Keratinocyte (primary cell): ENCODE results near the gene ZNF628. TPM values are rescaled to one million over a fixed set of nuclear protein-coding genes. Genes with fewer than 3 reads are reported as not detected.

Source experiments
- DNase-seq: peaks from one replicate; pipeline ENCODE4 v3.0.0-alpha.2; 2011; ENCODE audit warnings: low read depth, missing footprints, low spot score
- FAIRE-seq: peaks from 2 replicates; lab custom pipeline; 2011; peaks lifted over from hg19 to GRCh38; lab: Jason Lieb, UNC
- H2AFZ ChIP-seq: 2 replicates; pipeline ENCODE4 v1.6.0; 2012; ENCODE audit warnings: low read length, control low read depth, inconsistent platforms; ENCODE audit not compliant: control insufficient read depth
- H3K27ac ChIP-seq: 2 replicates; pipeline ENCODE4 v1.5.1; 2011; ENCODE audit warnings: low read length; ENCODE audit not compliant: control insufficient read depth, insufficient read depth
- H3K27me3 ChIP-seq: 3 replicates; pipeline ENCODE4 v1.6.0; 2011; ENCODE audit warnings: low read length; ENCODE audit not compliant: control insufficient read depth, insufficient read depth; ENCODE audit errors: extremely low read depth
- H3K36me3 ChIP-seq, 2 experiments: 2 replicates in 1 of 2; 3 replicates in 1 of 2; pipeline ENCODE4 v1.5.1; 2011; ENCODE audit warnings: low read length in 2 of 2, mild to moderate bottlenecking in 1 of 2; ENCODE audit not compliant: control insufficient read depth in 2 of 2, insufficient read depth in 2 of 2; ENCODE audit errors: extremely low read depth in 1 of 2
- H3K4me1 ChIP-seq: 3 replicates; pipeline ENCODE4 v1.5.1; 2011; ENCODE audit warnings: low read length; ENCODE audit not compliant: control insufficient read depth, insufficient read depth; ENCODE audit errors: extremely low read depth
- H3K4me2 ChIP-seq: 3 replicates; pipeline ENCODE4 v1.6.0; 2011; ENCODE audit warnings: low read depth, low read length; ENCODE audit not compliant: control insufficient read depth, insufficient read depth; ENCODE audit errors: extremely low read depth
- H3K4me3 ChIP-seq, 3 experiments: fragments of 200-600 bp in 1 of 3; sonication (generic) in 1 of 3; 2 replicates in 2 of 3; 3 replicates in 1 of 3; pipeline ENCODE4 v1.5.1; 2011 to 2016; ENCODE audit warnings: low read length in 3 of 3, mild to moderate bottlenecking in 3 of 3, control low read depth in 2 of 3, inconsistent platforms in 1 of 3, low read depth in 1 of 3, mixed read lengths in 1 of 3, mixed run types in 1 of 3, moderate library complexity in 1 of 3; ENCODE audit not compliant: control insufficient read depth in 2 of 3, insufficient read depth in 2 of 3; ENCODE audit errors: extremely low read depth in 1 of 3
- H3K79me2 ChIP-seq: 2 replicates; pipeline ENCODE4 v1.6.0; 2012; ENCODE audit warnings: low read length; ENCODE audit not compliant: control insufficient read depth, insufficient read depth
- H3K9ac ChIP-seq: 3 replicates; pipeline ENCODE4 v1.6.0; 2011; ENCODE audit warnings: low read length; ENCODE audit not compliant: control insufficient read depth, insufficient read depth; ENCODE audit errors: extremely low read depth
- H3K9me1 ChIP-seq: 3 replicates; pipeline ENCODE4 v1.6.0; 2011; ENCODE audit warnings: low read length; ENCODE audit not compliant: control insufficient read depth, insufficient read depth; ENCODE audit errors: extremely low read depth
- H3K9me3 ChIP-seq: 2 replicates; pipeline ENCODE4 v1.5.1; 2012; ENCODE audit warnings: low read depth, low read length; ENCODE audit not compliant: control insufficient read depth
- H4K20me1 ChIP-seq: 3 replicates; pipeline ENCODE4 v1.6.0; 2011; ENCODE audit warnings: low read length; ENCODE audit not compliant: control insufficient read depth, insufficient read depth; ENCODE audit errors: extremely low read depth
- CTCF ChIP-seq, 3 experiments: IDR thresholded peaks in 1 of 3; conservative IDR thresholded peaks in 1 of 3; optimal IDR thresholded peaks in 1 of 3; 2 replicates in 2 of 3; 3 replicates in 1 of 3; pipeline versions ENCODE3 to v1.5.1; 2011; ENCODE audit warnings: low read length in 3 of 3, mild to moderate bottlenecking in 3 of 3, moderate library complexity in 2 of 3, control low read depth in 1 of 3, inconsistent platforms in 1 of 3; ENCODE audit not compliant: insufficient read depth in 2 of 3; ENCODE audit errors: extremely low read depth in 1 of 3
- EZH2 ChIP-seq: IDR thresholded peaks from one replicate; pipeline ENCODE4 v1.6.1; 2012; ENCODE audit warnings: inconsistent platforms, mild to moderate bottlenecking, low read length, moderate library complexity
- dilution Hi-C: fragments of 300-500 bp; cut with MboI; formaldehyde crosslinking; loops from one replicate; pipeline ENCODE4 v1.7.0; 2020; ENCODE audit warnings: low sequenced_read_pairs; ENCODE audit not compliant: extremely low pct_ligation_motif_present
- polyA plus RNA-seq, 5 experiments: library from polyadenylated mRNA; depleted of rRNA in 3 of 5; stranded (reverse) in 3 of 5; stranded (forward) in 1 of 5; unstranded in 1 of 5; fragments of >200 nt; gene quantifications; 1 replicate in 1 of 5; 2 replicates in 3 of 5; 3 replicates in 1 of 5; pipeline versions ENCODE4 v1.2.1 to v1.2.3, GENCODE V29; 2011 to 2012; ENCODE audit warnings: missing spikeins in 2 of 5, low read depth in 1 of 5, low replicate concordance in 1 of 5

Gene ZNF628
- polyA plus RNA-seq, 1 donor (not counting 4 experiments of a cell fraction or from before 2014, with no cell fraction given), result 0.22 TPM

GRCh38 chr19:55464662-55465054 is 11.8 kb upstream of the ZNF628 start, which contains the start of gene C19orf85:
Gene C19orf85, minus strand, starts transcription at chr19:55464751. Its CDS starts 197 bp downstream, at chr19:55464554.
- Histone ChIP-seq H3K9ac (no peak within 1 kb of the TSS), H3K27ac (no peak within 1 kb of the TSS), H3K4me2 (no peak within 1 kb of the TSS), H3K4me3 (no peak within 1 kb of the TSS), H3K36me3 (no peaks in the 10 kb centered on the region), H3K9me3 (no peaks in the 10 kb centered on the region), H3K9me1 (no peaks in the 10 kb centered on the region), H3K4me1 (peaks cover 11% of the 10 kb centered on the region), H2AFZ (no peak within 1 kb of the TSS), H3K27me3 (no peaks in the 10 kb centered on the region), H4K20me1 (no peaks in the 10 kb centered on the region), H3K79me2 (no peaks in the 10 kb centered on the region)
- dilution Hi-C loops, result no loop called here
- FAIRE-seq, result no peak
- no peak for DNase-seq
- TF ChIP-seq EZH2 (no peak), CTCF (optimal IDR thresholded peaks at IDR 0.05 in 1 of 3, IDR thresholded peaks at IDR 0.05 in 1 of 3, conservative IDR thresholded peaks at IDR 0.05 in 1 of 3; ENCODE audit: extremely low read depth in 1 of 3, insufficient read depth in 2 of 3, low read length in 3 of 3) (no peak)

- no peak overlapping the region for H3K9ac ChIP-seq
- no peak overlapping the region for H3K4me2 ChIP-seq
- no peaks in the 10 kb centered on the region for H3K79me2 ChIP-seq
- H3K9me1 ChIP-seq, result no peaks in the 10 kb centered on the region
- H3K27ac ChIP-seq, result no peak overlapping the region
- H3K36me3 ChIP-seq, result no peaks in the 10 kb centered on the region
- DNase-seq (no peak), FAIRE-seq (no peak)
- no peak overlapping the region for H3K4me3 ChIP-seq
- dilution Hi-C loops, result no loop called here
- TF ChIP-seq EZH2 (no peak), CTCF (optimal IDR thresholded peaks at IDR 0.05 in 1 of 3, IDR thresholded peaks at IDR 0.05 in 1 of 3, conservative IDR thresholded peaks at IDR 0.05 in 1 of 3; ENCODE audit: extremely low read depth in 1 of 3, insufficient read depth in 2 of 3, low read length in 3 of 3) (no peak)
- no peaks in the 10 kb centered on the region for H3K27me3 ChIP-seq
- peaks cover 9% of the 10 kb centered on the region for H3K4me1 ChIP-seq
- H2AFZ ChIP-seq, result no peak overlapping the region
- H3K9me3 ChIP-seq, result no peaks in the 10 kb centered on the region
- H4K20me1 ChIP-seq, result no peaks in the 10 kb centered on the region
These were observed 10.8 kb upstream of the ZNF628 start for GRCh38 chr19:55465460-55466240.
